GM19193 (cell line): ENCODE results near the gene ARID5A.

Experiments used
- POLR2A ChIP-seq: IDR thresholded peaks from 4 replicates; pipeline ENCODE4 v1.6.1; 2011; ENCODE audit not compliant: insufficient read depth, insufficient read length; ENCODE audit errors: extremely low read depth

The ARID5A gene

GRCh38 chr2:96579422-96579821 is 42.9 kb downstream of the ARID5A start:
- TF ChIP-seq POLR2A = no peak

DNA sequence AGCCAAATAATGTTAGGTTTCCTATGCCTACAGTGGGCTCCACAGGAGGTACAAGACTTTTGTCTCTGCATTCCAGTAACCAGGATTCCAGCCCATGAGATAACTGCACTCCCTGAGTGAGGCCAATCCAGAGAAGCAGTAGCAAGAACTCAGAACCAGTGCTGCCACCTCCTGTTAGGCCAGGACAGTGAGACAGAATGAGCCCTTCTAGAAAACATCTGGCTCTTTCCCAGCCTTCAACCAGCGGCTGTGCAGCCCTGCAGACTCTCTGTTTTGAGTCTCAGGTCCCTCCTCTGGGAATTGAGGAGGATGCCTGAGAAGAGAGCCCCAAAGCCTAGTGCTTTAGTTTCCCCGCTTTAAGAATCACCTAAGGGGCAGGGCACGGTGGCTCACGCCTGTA is 44.2 kb downstream of the ARID5A start:
- no peak for TF ChIP-seq POLR2A

GRCh38 chr2:96584017-96584416 is 47.5 kb downstream of the ARID5A start:
- TF ChIP-seq POLR2A = no peak

DNA sequence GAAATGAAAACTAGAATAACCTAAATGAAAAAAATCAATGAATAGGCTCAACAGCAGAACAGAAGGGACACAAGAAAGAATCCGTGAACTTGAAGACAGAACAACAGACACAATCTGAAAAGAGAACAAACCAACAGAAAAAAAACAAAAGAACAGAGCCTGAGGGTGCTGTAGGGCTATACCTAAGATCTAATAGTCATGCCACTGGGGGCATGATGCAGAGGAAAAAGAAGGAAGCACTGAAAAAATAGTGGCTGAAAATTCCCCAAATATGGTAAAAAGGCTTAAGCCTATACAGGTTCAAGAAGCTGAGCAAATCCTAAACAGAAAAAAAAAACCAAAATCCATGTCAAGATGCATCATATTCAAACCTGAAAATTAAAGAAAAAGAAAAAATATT is 51.3 kb downstream of the ARID5A start:
- TF ChIP-seq POLR2A = no peak

DNA sequence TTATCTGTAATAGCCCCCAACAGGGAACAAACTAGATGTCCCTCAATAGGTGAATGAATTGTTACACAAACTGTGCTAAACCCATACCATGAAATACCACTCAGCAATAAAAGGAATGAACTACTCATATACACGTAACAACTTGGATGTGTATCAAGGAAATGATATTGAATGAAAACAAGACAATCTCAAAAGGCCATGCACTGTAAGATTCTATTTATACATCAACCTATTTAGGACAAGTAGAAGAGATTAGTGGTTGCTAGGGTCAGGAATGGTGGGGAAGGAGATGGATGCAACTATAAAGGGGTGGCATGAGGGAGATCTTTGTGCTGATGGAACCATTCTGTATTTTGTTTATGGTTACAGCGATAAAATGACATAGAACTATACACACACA is 54.5 kb downstream of the ARID5A start:
- no peak for TF ChIP-seq POLR2A

- TF ChIP-seq POLR2A = no peak
Observed at GRCh38 chr2:96591494-96591893, 54.9 kb downstream of the ARID5A start.

GRCh38 chr2:96594282-96594681 is 57.7 kb downstream of the ARID5A start:
- no peak for TF ChIP-seq POLR2A

GRCh38 chr2:96594691-96595152 is 58.2 kb downstream of the ARID5A start:
- TF ChIP-seq POLR2A = no peak

DNA sequence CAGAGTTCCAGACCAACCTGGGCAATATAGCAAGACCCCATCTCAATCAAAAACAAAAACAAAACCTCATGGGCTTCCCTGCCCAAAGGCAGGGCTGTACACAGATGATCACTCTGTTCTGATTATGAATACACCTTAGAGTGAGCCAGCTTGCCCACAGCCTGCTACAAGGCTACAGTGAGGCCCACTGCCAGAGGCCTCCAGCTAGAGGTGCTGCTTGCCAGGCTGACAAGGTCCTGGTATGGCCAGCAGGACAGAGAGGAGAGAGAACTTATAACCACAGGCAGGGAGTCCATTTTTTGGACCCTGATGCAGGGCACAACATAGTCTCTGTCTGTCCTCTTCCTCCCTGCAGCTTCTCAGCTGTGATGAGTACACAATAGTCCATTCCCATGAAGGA is 60.0 kb downstream of the ARID5A start:
- no peak for TF ChIP-seq POLR2A

DNA sequence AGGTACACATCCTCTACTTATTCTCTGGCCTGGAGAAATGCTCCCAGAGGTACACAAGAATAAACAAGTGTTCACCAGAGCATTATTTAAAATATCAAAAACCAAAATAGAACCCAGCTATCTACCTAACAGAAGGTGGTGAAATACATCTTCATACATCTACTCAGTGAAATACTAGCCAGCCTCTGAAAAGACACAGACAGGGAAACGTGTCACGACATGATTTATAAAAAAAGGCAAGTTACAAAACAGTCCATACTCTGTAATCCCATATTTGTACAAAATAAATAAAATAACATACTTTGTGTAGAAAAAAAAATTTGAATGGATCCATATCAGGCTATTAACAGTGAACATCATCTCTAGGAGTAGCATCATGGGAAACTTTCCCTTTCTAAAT is 63.4 kb downstream of the ARID5A start:
- no peak for TF ChIP-seq POLR2A

DNA sequence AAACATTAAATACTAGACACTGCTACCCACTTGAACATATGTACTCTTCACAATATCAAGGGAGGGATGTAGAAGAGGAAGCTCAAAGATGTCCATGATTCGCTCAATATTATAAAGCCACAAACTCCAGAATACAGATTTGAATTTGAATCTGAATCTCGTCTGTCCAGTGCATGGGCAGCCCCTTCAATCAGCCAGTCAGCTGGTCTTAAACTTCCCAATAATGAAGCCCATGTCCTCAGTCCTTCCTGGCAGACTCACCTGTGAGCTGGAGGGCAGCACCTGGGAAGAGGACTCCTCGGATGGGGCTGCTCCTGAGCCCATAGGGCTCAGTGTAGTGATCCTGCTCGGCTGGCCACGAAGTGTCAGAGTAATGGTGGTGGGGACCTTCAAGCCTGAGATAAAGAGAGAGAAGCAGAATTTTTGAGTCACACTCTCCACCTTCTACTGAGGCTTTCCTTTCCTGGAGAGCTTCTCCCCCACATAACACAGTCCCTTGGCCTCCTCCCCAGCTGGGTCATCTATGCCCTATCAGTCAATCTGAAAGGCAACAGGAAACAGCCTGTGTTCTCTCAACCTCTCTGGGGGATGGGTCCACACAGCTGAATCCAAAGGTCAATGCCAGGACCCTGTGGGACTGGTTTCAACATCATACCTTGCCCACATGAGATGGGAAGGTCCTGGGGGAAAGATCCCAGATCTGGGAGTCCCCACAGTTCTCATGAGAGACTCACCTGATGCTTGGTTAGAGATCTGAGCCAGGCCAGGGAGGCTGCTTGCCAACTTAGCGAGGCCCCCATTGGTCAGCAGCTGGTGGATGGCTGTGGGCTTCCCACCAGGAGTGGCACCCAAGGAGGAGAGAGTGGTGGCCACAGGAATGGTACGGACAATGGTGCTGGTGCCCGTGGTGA is 65.1 kb downstream of the ARID5A start:
- TF ChIP-seq POLR2A = no peak
